Subcutaneous adipose tissue (tissue), 4 donors: Measurements from ENCODE around the gene OR2Y1. TPM values are rescaled to one million over a fixed set of nuclear protein-coding genes. Genes with fewer than 3 reads are reported as not detected.

Experiments
- CTCF ChIP-seq: fragments of 450-650 bp; IDR thresholded peaks from one replicate; pipeline ENCODE4 v1.5.1; 2016; ENCODE audit warnings: low read depth, mild to moderate bottlenecking, control low read depth, antibody characterized with exemption, moderate library complexity
- total RNA-seq, 4 donors: library from RNA; depleted of rRNA; stranded (reverse); fragments of >200 nt; gene quantifications; one replicate each; pipeline ENCODE4 v1.1.0, GENCODE V29; 2016

OR2Y1 gene
- total RNA-seq, 4 donors from 2014 or later: not detected

GRCh38 chr5:180720486-180720885, 19.4 kb downstream of the OR2Y1 start:
- TF ChIP-seq CTCF: no peak

- no peak for TF ChIP-seq CTCF
Measured at GRCh38 chr5:180719781-180720180, 20.1 kb downstream of the OR2Y1 start.

- no peak for TF ChIP-seq CTCF
Measured at GRCh38 chr5:180718810-180719453, 20.9 kb downstream of the OR2Y1 start.

GRCh38 chr5:180717989-180718388, 21.9 kb downstream of the OR2Y1 start:
- TF ChIP-seq CTCF: no peak

- TF ChIP-seq CTCF: no peak
Measured at GRCh38 chr5:180704362-180704761, 35.5 kb downstream of the OR2Y1 start.

- no peak for TF ChIP-seq CTCF
Measured at GRCh38 chr5:180703912-180704311, 35.9 kb downstream of the OR2Y1 start.

GRCh38 chr5:180699042-180699441, 40.8 kb downstream of the OR2Y1 start:
- no peak for TF ChIP-seq CTCF
